ENCODE measurements around the gene RDH5. TPM values are rescaled to one million over a fixed set of nuclear protein-coding genes. Genes with fewer than 3 reads are reported as not detected.

The RDH5 gene
- total RNA-seq, 1 experiment from 2014 or later, result 5.0 TPM

Other genes starting within 250 kb of the RDH5 start
- not detected in 2 replicates for gene OR6C68, start 228.0 kb upstream of the RDH5 start, total RNA-seq (2014; rRNA removed; shearing (Covaris generic); ENCODE audit: low replicate concordance)
- gene OR6C4, start 170.8 kb upstream of the RDH5 start, total RNA-seq (2014; rRNA removed; shearing (Covaris generic); ENCODE audit: low replicate concordance), result not detected in 2 replicates
- not detected in 2 replicates for gene OR2AP1, start 147.9 kb upstream of the RDH5 start, total RNA-seq (2014; rRNA removed; shearing (Covaris generic); ENCODE audit: low replicate concordance)
- gene OR10P1, start 83.5 kb upstream of the RDH5 start, total RNA-seq (2014; rRNA removed; shearing (Covaris generic); ENCODE audit: low replicate concordance), result not detected in 2 replicates
- gene ITGA7, start 12.5 kb upstream of the RDH5 start, total RNA-seq (2014; rRNA removed; shearing (Covaris generic); ENCODE audit: low replicate concordance), result 18.8 and 27.4 TPM in 2 replicates
- 75.7 and 97.6 TPM in 2 replicates for gene BLOC1S1, start 4.3 kb upstream of the RDH5 start, total RNA-seq (2014; rRNA removed; shearing (Covaris generic); ENCODE audit: low replicate concordance)
- 1,474 and 1,678 TPM in 2 replicates for gene CD63, start 8.6 kb downstream of the RDH5 start, total RNA-seq (2014; rRNA removed; shearing (Covaris generic); ENCODE audit: low replicate concordance)
- gene GDF11, start 22.7 kb downstream of the RDH5 start, total RNA-seq (2014; rRNA removed; shearing (Covaris generic); ENCODE audit: low replicate concordance), result 2.8 and 3.9 TPM in 2 replicates
- 142 and 228 TPM in 2 replicates for gene SARNP, start 97.3 kb downstream of the RDH5 start, total RNA-seq (2014; rRNA removed; shearing (Covaris generic); ENCODE audit: low replicate concordance)
- gene ORMDL2, start 97.6 kb downstream of the RDH5 start, total RNA-seq (2014; rRNA removed; shearing (Covaris generic); ENCODE audit: low replicate concordance), result 8.0 and 12.0 TPM in 2 replicates
- 46.6 and 49.9 TPM in 2 replicates for gene DNAJC14, start 109.2 kb downstream of the RDH5 start, total RNA-seq (2014; rRNA removed; shearing (Covaris generic); ENCODE audit: low replicate concordance)
- gene MMP19, start 122.5 kb downstream of the RDH5 start, total RNA-seq (2014; rRNA removed; shearing (Covaris generic); ENCODE audit: low replicate concordance), result not detected in 2 replicates
- gene PYM1, start 207.5 kb downstream of the RDH5 start, total RNA-seq (2014; rRNA removed; shearing (Covaris generic); ENCODE audit: low replicate concordance), result 34.6 and 42.6 TPM in 2 replicates
- gene DGKA, start 210.8 kb downstream of the RDH5 start, total RNA-seq (2014; rRNA removed; shearing (Covaris generic); ENCODE audit: low replicate concordance), result 2.6 and 2.9 TPM in 2 replicates
- 2.0 TPM in 1 of 2 replicates, not detected in the other for gene PMEL, start 245.6 kb downstream of the RDH5 start, total RNA-seq (2014; rRNA removed; shearing (Covaris generic); ENCODE audit: low replicate concordance)
- 40.9 and 41.8 TPM in 2 replicates for gene CDK2, start 246.4 kb downstream of the RDH5 start, total RNA-seq (2014; rRNA removed; shearing (Covaris generic); ENCODE audit: low replicate concordance)

Data from MG63 (cell line).